GM18870 (cell line): ENCODE data around the gene MRPL30.
"Not testable (repeated sequence)": the region's sequence is repeated elsewhere in the genome, so short reads cannot be mapped to it uniquely, and the experiment has no call there.

Experiments
- ATAC-seq: cut with Tn5 transposase; IDR thresholded peaks from one replicate; pipeline ENCODE4 v1.9.1; 2021; ENCODE audit warnings: moderate library complexity; ENCODE audit not compliant: unreplicated experiment

Gene MRPL30

GRCh38 chr2:99180755-99181623 is at the start of gene MRPL30, which contains the start of gene MITD1:
TSS of gene MRPL30 (plus strand) at chr2:99181184. CDS start at chr2:99186204, 5,020 bp downstream.
TSS of gene MITD1 (minus strand) at chr2:99181058. CDS start at chr2:99180981, 77 bp downstream.
- ATAC-seq, result peak; percentile 89

- ATAC-seq, result not testable (repeated sequence)
Observed at GRCh38 chr2:99135044-99135556, 45.9 kb upstream of the MRPL30 start.

GRCh38 chr2:99139003-99139402 is 42.0 kb upstream of the MRPL30 start:
- no peak for ATAC-seq

- no peak for ATAC-seq
Observed at GRCh38 chr2:99140056-99140859, 40.7 kb upstream of the MRPL30 start.

GRCh38 chr2:99140860-99141109 is 40.2 kb upstream of the MRPL30 start:
- peak; percentile 29 for ATAC-seq

- ATAC-seq, result peak; percentile 72
Observed at GRCh38 chr2:99141110-99142108, 39.6 kb upstream of the MRPL30 start, which contains the start of gene C2orf15. TSS of gene C2orf15 (plus strand) at chr2:99141707. CDS start at chr2:99150559, 8,852 bp downstream.

- no peak for ATAC-seq
Observed at GRCh38 chr2:99150706-99151105, 30.3 kb upstream of the MRPL30 start.

GRCh38 chr2:99152199-99152895 is 28.6 kb upstream of the MRPL30 start:
- no peak for ATAC-seq

- no peak for ATAC-seq
Observed at GRCh38 chr2:99153921-99154604, 26.9 kb upstream of the MRPL30 start.

GRCh38 chr2:99154643-99155536 is 26.1 kb upstream of the MRPL30 start, which contains the start of the genes LIPT1 and TSGA10:
TSS of gene LIPT1 (plus strand) at chr2:99154967. CDS start at chr2:99161958, 6,991 bp downstream.
TSS of gene TSGA10 (minus strand) at chr2:99154942. CDS start at chr2:99109439, 45,503 bp downstream.
- peak; percentile 86 for ATAC-seq

GRCh38 chr2:99156891-99157290 is 24.1 kb upstream of the MRPL30 start:
- ATAC-seq, result no peak

GRCh38 chr2:99158599-99158998 is 22.4 kb upstream of the MRPL30 start:
- ATAC-seq, result no peak

GRCh38 chr2:99159594-99159993 is 21.4 kb upstream of the MRPL30 start:
- no peak for ATAC-seq

GRCh38 chr2:99166218-99166617 is 14.8 kb upstream of the MRPL30 start:
- ATAC-seq, result no peak

- no peak for ATAC-seq
Observed at GRCh38 chr2:99169534-99169933, 11.4 kb upstream of the MRPL30 start.

GRCh38 chr2:99171377-99172140 is 9.4 kb upstream of the MRPL30 start:
- ATAC-seq, result no peak

- no peak for ATAC-seq
Observed at GRCh38 chr2:99181624-99182000, 628 bp downstream of the MRPL30 start.
